Trophoblast cell (in vitro differentiated cells and primary cell): ENCODE data around the gene PITPNB.

ENCODE experiments used
- DNase-seq, 2 donors: peaks; one replicate each; pipeline ENCODE4 v3.0.0-alpha.2; 2016
- H2AFZ ChIP-seq: 2 replicates; pipeline ENCODE4 v1.6.1; 2013; ENCODE audit warnings: low read length, moderate library complexity, mild to moderate bottlenecking; ENCODE audit not compliant: insufficient read depth, poor library complexity
- H2AK5ac ChIP-seq: 2 replicates; pipeline ENCODE4 v1.6.1; 2013; ENCODE audit warnings: mild to moderate bottlenecking, low read length
- H2BK120ac ChIP-seq: 2 replicates; pipeline ENCODE4 v1.6.1; 2013; ENCODE audit warnings: low read length, mild to moderate bottlenecking, moderate library complexity; ENCODE audit not compliant: insufficient read depth, poor library complexity
- H2BK12ac ChIP-seq: 2 replicates; pipeline ENCODE4 v1.6.1; 2013; ENCODE audit warnings: mild to moderate bottlenecking, low read length, moderate library complexity
- H2BK5ac ChIP-seq: 2 replicates; pipeline ENCODE4 v1.6.1; 2013; ENCODE audit warnings: low read length, low read depth, moderate library complexity, mild to moderate bottlenecking; ENCODE audit not compliant: poor library complexity
- H3K14ac ChIP-seq: 2 replicates; pipeline ENCODE4 v1.6.1; 2013; ENCODE audit warnings: mild to moderate bottlenecking, low read length
- H3K18ac ChIP-seq: 2 replicates; pipeline ENCODE4 v1.6.1; 2013; ENCODE audit warnings: mild to moderate bottlenecking, low read length
- H3K23ac ChIP-seq: 2 replicates; pipeline ENCODE4 v1.6.1; 2013; ENCODE audit warnings: low read length
- H3K27ac ChIP-seq: 2 replicates; pipeline ENCODE4 v1.5.1; 2013; ENCODE audit warnings: low read depth, mild to moderate bottlenecking, inconsistent platforms, low read length, moderate library complexity
- H3K27me3 ChIP-seq: 2 replicates; pipeline ENCODE4 v1.6.1; 2013; ENCODE audit warnings: inconsistent platforms, mild to moderate bottlenecking, low read length, moderate library complexity; ENCODE audit not compliant: insufficient read depth
- H3K36me3 ChIP-seq, 2 experiments: 1 replicate in 1 of 2; 2 replicates in 1 of 2; pipeline ENCODE4 v1.6.1; 2013; ENCODE audit warnings: low read length in 2 of 2, mild to moderate bottlenecking in 2 of 2, moderate library complexity in 1 of 2; ENCODE audit not compliant: insufficient read depth in 2 of 2, control insufficient read depth in 1 of 2
- H3K4ac ChIP-seq: 2 replicates; pipeline ENCODE4 v1.6.1; 2013; ENCODE audit warnings: low read depth, mild to moderate bottlenecking, low read length, moderate library complexity
- H3K4me1 ChIP-seq, 2 experiments: 1 replicate in 1 of 2; 2 replicates in 1 of 2; pipeline ENCODE4 v1.6.1; 2013; ENCODE audit warnings: low read length in 2 of 2, mild to moderate bottlenecking in 2 of 2, moderate library complexity in 1 of 2; ENCODE audit not compliant: insufficient read depth in 2 of 2, control insufficient read depth in 1 of 2
- H3K4me2 ChIP-seq: 2 replicates; pipeline ENCODE4 v1.6.1; 2013; ENCODE audit warnings: inconsistent platforms, mild to moderate bottlenecking, low read length, moderate library complexity
- H3K4me3 ChIP-seq: 2 replicates; pipeline ENCODE4 v1.5.1; 2013; ENCODE audit warnings: mild to moderate bottlenecking, low read depth, low read length, inconsistent platforms
- H3K79me1 ChIP-seq: one replicate; pipeline ENCODE4 v1.6.1; 2013; ENCODE audit warnings: low read length
- H3K79me2 ChIP-seq: 2 replicates; pipeline ENCODE4 v1.6.1; 2013; ENCODE audit warnings: low read length, mild to moderate bottlenecking; ENCODE audit not compliant: control insufficient read depth, insufficient read depth, poor library complexity
- H3K9ac ChIP-seq: 2 replicates; pipeline ENCODE4 v1.6.1; 2013; ENCODE audit warnings: mild to moderate bottlenecking, low read length
- H3K9me3 ChIP-seq: 2 replicates; pipeline ENCODE4 v1.6.1; 2013; ENCODE audit warnings: low read depth, mild to moderate bottlenecking, control low read depth, inconsistent platforms, low read length; ENCODE audit not compliant: insufficient read depth
- H4K12ac ChIP-seq: 2 replicates; pipeline ENCODE4 v1.6.1; 2013; ENCODE audit warnings: low read depth, mild to moderate bottlenecking, low read length, moderate library complexity
- H4K8ac ChIP-seq: 2 replicates; pipeline ENCODE4 v1.6.1; 2013; ENCODE audit warnings: low read depth, mild to moderate bottlenecking, low read length, moderate library complexity
- H4K91ac ChIP-seq: one replicate; pipeline ENCODE4 v1.6.1; 2013; ENCODE audit warnings: low read depth, mild to moderate bottlenecking, low read length, moderate library complexity
- WGBS: extraction: QIAGEN DNeasy Blood & Tissue Kit; methylation state at CpG from one replicate; pipeline ENCODE4 v1.1.7; 2013; ENCODE audit warnings: missing lambda C conversion rate; ENCODE audit not compliant: insufficient read length, insufficient coverage; ENCODE audit errors: extremely low coverage; 5-methylcytosine and 5-hydroxymethylcytosine counted together

Gene PITPNB

DNA sequence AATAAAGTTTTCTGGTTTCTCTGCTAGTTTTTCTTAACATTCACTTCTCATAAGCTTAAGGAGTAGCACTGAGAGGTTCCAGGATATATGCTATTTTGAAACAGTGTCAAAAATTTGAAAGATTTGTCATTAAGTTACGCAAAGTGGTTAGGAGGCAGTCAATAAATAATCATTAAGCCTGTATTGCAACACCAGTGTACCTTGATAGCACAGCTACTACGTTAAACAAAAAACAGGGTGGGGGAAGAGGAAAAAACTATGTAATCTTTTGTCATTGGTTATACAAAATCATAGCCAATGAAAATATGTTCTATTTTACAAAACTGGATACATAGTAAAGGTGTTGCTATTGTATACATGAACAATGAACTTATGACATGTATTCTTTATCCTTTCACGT is 30.4 kb upstream of the PITPNB start:
- H4K12ac ChIP-seq: no peak overlapping the region
- WGBS: no CpG with 5 or more reads among the region's 3 CpGs
- H3K9ac ChIP-seq: no peak overlapping the region
- H3K27me3 ChIP-seq: no peaks in the 10 kb centered on the region
- H4K91ac ChIP-seq: no peak overlapping the region
- no peak overlapping the region for H2BK5ac ChIP-seq
- H3K9me3 ChIP-seq: no peaks in the 10 kb centered on the region
- H3K4me3 ChIP-seq: no peak overlapping the region
- DNase-seq: no peak
- no peak overlapping the region for H3K4me2 ChIP-seq
- no peak overlapping the region for H3K14ac ChIP-seq
- no peak overlapping the region for H3K23ac ChIP-seq
- no peak overlapping the region for H2AFZ ChIP-seq
- H2BK12ac ChIP-seq: no peak overlapping the region
- peaks cover 0 to 3% of the 10 kb centered on the region in 2 experiments for H3K4me1 ChIP-seq
- H3K4ac ChIP-seq: no peak overlapping the region
- no peak overlapping the region for H3K18ac ChIP-seq
- no peak overlapping the region for H3K27ac ChIP-seq
- no peak overlapping the region for H2BK120ac ChIP-seq
- H3K79me1 ChIP-seq: no peaks in the 10 kb centered on the region
- no peak overlapping the region for H2AK5ac ChIP-seq
- H3K36me3 ChIP-seq: no peaks in the 10 kb centered on the region
- H4K8ac ChIP-seq: no peak overlapping the region
- H3K79me2 ChIP-seq: no peaks in the 10 kb centered on the region

- no CpG with 5 or more reads among the region's 2 CpGs for WGBS
These were observed 29.5 kb upstream of the PITPNB start for GRCh38 chr22:27948569-27948968.

DNA sequence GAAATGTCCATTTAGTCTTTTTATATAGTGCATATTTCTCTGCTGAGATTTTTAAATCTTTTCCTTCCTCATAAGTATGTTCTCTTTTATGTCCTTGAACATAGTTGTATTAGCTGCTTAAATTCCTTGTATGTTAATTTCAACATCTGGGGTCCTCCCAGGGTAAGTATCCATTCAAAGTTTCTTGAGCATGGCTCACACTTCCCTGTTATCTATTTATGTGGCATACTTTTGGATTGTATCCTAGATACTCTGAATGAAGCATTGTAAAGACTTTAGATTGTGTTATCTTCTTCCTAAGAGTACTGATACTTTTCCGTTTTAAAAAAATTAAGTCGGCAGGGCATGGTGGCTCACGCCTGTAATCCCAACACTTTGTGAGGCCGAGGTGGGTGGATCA is 28.4 kb upstream of the PITPNB start:
- no CpG with 5 or more reads among the region's 4 CpGs for WGBS
- Histone ChIP-seq H2BK5ac (no peak overlapping the region), H3K14ac (no peak overlapping the region), H3K4ac (no peak overlapping the region), H3K4me3 (no peak overlapping the region), H3K36me3 (peaks cover 0 to 2% of the 10 kb centered on the region in 2 experiments), H2BK12ac (no peak overlapping the region), H3K79me1 (no peaks in the 10 kb centered on the region), H2BK120ac (no peak overlapping the region), H4K91ac (no peak overlapping the region), H4K8ac (no peak overlapping the region), H2AK5ac (no peak overlapping the region), H3K9me3 (no peaks in the 10 kb centered on the region), H3K27me3 (no peaks in the 10 kb centered on the region), H3K79me2 (no peaks in the 10 kb centered on the region), H3K23ac (no peak overlapping the region), H3K4me1 (peaks cover 0 to 3% of the 10 kb centered on the region in 2 experiments), H3K4me2 (no peak overlapping the region), H2AFZ (no peak overlapping the region), H3K27ac (no peak overlapping the region), H3K18ac (no peak overlapping the region), H4K12ac (no peak overlapping the region), H3K9ac (no peak overlapping the region)
- peak in 1 of 2 donors; percentile 11 for DNase-seq

More at GRCh38 chr22:27948569-27948968, 29.5 kb upstream of the PITPNB start:
- Histone ChIP-seq H2BK5ac (no peak overlapping the region), H3K4me3 (no peak overlapping the region), H2AK5ac (no peak overlapping the region), H3K4ac (no peak overlapping the region), H4K8ac (no peak overlapping the region), H2BK120ac (no peak overlapping the region), H2AFZ (no peak overlapping the region), H3K27ac (no peak overlapping the region), H3K9ac (no peak overlapping the region), H2BK12ac (no peak overlapping the region), H4K91ac (no peak overlapping the region), H3K4me2 (no peak overlapping the region), H3K18ac (no peak overlapping the region), H3K4me1 (peaks cover 0 to 3% of the 10 kb centered on the region in 2 experiments), H3K79me1 (no peaks in the 10 kb centered on the region), H3K36me3 (no peaks in the 10 kb centered on the region), H4K12ac (no peak overlapping the region), H3K79me2 (no peaks in the 10 kb centered on the region), H3K27me3 (no peaks in the 10 kb centered on the region), H3K14ac (no peak overlapping the region), H3K23ac (no peak overlapping the region), H3K9me3 (no peaks in the 10 kb centered on the region)
- no peak for DNase-seq

DNA sequence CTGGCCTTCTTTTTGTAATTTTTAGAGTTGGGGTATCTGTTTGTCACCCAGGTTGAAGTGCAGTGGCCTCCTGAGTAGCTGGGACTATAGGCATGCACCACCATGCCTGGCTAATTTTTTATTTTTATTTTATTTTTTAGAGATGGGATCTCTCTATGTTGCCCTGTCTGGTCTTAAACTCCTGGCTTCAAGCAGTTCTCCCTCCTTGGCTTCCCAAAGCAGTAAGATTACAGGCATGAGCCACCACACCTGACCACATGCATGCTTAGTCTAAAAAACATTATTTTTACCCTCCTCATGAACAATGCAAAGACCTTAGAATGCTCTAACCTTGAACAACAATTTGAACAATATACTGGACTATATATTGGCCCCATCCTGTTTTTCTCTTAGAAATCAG is 22.1 kb upstream of the PITPNB start:
- H2BK5ac ChIP-seq: no peak overlapping the region
- H3K4ac ChIP-seq: no peak overlapping the region
- H3K27ac ChIP-seq: no peak overlapping the region

More for the DNA sequence above, 22.1 kb upstream of the PITPNB start:
- no peak for DNase-seq
- H4K91ac ChIP-seq: no peak overlapping the region
- no peaks in the 10 kb centered on the region for H3K79me1 ChIP-seq
- H3K9ac ChIP-seq: no peak overlapping the region
- no peak overlapping the region for H2BK120ac ChIP-seq
- H3K14ac ChIP-seq: no peak overlapping the region
- no peak overlapping the region for H3K23ac ChIP-seq
- H2AFZ ChIP-seq: no peak overlapping the region
- no peak overlapping the region for H2BK12ac ChIP-seq
- no peak overlapping the region for H4K8ac ChIP-seq
- H3K4me1 ChIP-seq: no peaks in the 10 kb centered on the region
- peaks cover 2 to 4% of the 10 kb centered on the region in 2 experiments for H3K36me3 ChIP-seq
- no peaks in the 10 kb centered on the region for H3K27me3 ChIP-seq
- H3K9me3 ChIP-seq: no peaks in the 10 kb centered on the region
- H3K18ac ChIP-seq: no peak overlapping the region
- H4K12ac ChIP-seq: no peak overlapping the region
- H3K4me2 ChIP-seq: no peak overlapping the region
- no peak overlapping the region for H3K4me3 ChIP-seq
- no peaks in the 10 kb centered on the region for H3K79me2 ChIP-seq
- no peak overlapping the region for H2AK5ac ChIP-seq
